ENCODE measurements around the gene HOOK2.

DNA sequence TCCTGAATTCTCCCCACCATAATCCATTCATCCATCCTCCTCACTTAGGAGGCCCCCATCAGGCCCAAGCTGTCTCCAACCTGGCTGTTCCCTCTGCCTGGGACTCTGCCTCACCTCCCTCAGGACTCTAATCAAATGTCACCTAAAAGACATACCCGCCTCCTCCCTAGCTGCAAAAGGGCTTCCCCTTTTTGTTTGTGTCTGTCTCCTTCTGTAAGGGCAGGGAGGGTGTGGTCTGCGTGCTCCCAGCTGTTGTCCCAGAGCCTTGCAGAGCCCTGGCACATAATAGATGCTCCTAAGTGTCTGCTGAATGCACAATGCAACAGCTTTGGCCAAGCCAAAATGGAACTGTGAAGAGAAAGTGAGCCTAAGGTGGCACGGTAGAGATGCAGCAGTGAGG, 45.3 kb downstream of the HOOK2 start:
- TF ChIP-seq POLR2A (IDR thresholded peaks at IDR 0.05; ENCODE audit: low read length), result no peak
- no peak for TF ChIP-seq GATA1 (IDR thresholded peaks at IDR 0.05; ENCODE audit: low read depth, low read length)
